Osteoblast (primary cell): ENCODE measurements around the gene LRIF1. TPM values are rescaled to one million over a fixed set of nuclear protein-coding genes. Genes with fewer than 3 reads are reported as not detected.
"Not testable (repeated sequence)": the region's sequence is repeated elsewhere in the genome, so short reads cannot be mapped to it uniquely, and the experiment has no call there.

Experiments
- DNase-seq: peaks from one replicate; pipeline ENCODE4 v3.0.0; 2011; ENCODE audit warnings: low spot score, mixed read lengths; ENCODE audit not compliant: insufficient read length; ENCODE audit errors: missing footprints
- H2AFZ ChIP-seq: 2 replicates; pipeline ENCODE4 v1.6.0; 2011; ENCODE audit warnings: mild to moderate bottlenecking, low read length
- H3K27ac ChIP-seq: 2 replicates; pipeline ENCODE4 v1.5.1; 2011; ENCODE audit warnings: mild to moderate bottlenecking, low read depth, low read length, moderate library complexity
- H3K27me3 ChIP-seq: 2 replicates; pipeline ENCODE4 v1.6.0; 2012; ENCODE audit warnings: mild to moderate bottlenecking, control low read depth, inconsistent platforms, low read length, moderate library complexity; ENCODE audit not compliant: insufficient read depth
- H3K36me3 ChIP-seq: 2 replicates; pipeline ENCODE4 v1.5.1; 2011; ENCODE audit warnings: mild to moderate bottlenecking, low read length, control low read depth, moderate library complexity; ENCODE audit not compliant: insufficient read depth
- H3K4me1 ChIP-seq: 2 replicates; pipeline ENCODE4 v1.5.1; 2011; ENCODE audit warnings: mild to moderate bottlenecking, low read length, control low read depth, moderate library complexity; ENCODE audit not compliant: insufficient read depth
- H3K4me2 ChIP-seq: 2 replicates; pipeline ENCODE4 v1.6.0; 2011; ENCODE audit warnings: mild to moderate bottlenecking, low read length; ENCODE audit not compliant: insufficient read depth
- H3K4me3 ChIP-seq: fragments of 200-600 bp; sonication (generic); 3 replicates; pipeline ENCODE4 v1.5.1; 2012; ENCODE audit warnings: mild to moderate bottlenecking, low read length, inconsistent platforms; ENCODE audit not compliant: insufficient read depth
- H3K79me2 ChIP-seq: 2 replicates; pipeline ENCODE4 v1.6.0; 2012; ENCODE audit warnings: mild to moderate bottlenecking, low read length, control low read depth, inconsistent platforms; ENCODE audit not compliant: insufficient read depth
- H3K9me3 ChIP-seq: 2 replicates; pipeline ENCODE4 v1.5.1; 2011; ENCODE audit warnings: low read depth, low read length, control low read depth
- H4K20me1 ChIP-seq: 2 replicates; pipeline ENCODE4 v1.6.0; 2012; ENCODE audit warnings: mild to moderate bottlenecking, low read length, control low read depth; ENCODE audit not compliant: insufficient read depth
- CTCF ChIP-seq: IDR thresholded peaks from 2 replicates; pipeline ENCODE4 v1.5.1; 2011; ENCODE audit warnings: mild to moderate bottlenecking, low read depth, low read length, moderate library complexity; ENCODE audit errors: extremely low read depth
- total RNA-seq: library from RNA; depleted of rRNA; stranded (reverse); fragments of >200 nt; gene quantifications from 2 replicates; pipeline ENCODE4 v1.2.3, GENCODE V29; 2012

LRIF1 gene
- total RNA-seq, 1 donor: 10.5 TPM

DNA sequence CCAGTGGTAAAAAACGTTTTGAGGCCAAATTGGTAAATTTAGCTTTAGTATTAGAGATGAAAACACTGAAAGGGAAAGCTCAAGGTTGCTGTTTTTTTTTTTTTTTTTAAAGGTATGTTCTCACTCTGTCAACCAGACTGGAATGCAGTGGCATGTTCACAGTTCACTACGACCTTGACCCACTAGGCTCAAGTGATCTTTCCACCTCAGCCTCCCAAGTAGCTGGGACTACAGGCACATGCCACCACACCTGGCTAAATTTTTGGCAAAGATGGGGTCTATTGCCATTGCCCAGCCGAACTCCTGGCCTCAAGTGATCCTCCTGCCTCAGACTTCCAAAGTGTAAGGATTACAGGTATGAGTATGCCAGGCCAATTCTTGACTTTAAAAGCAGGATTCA lies 18.9 kb downstream of the LRIF1 start:
- no peak overlapping the region for H3K4me2 ChIP-seq
- peaks cover 10% of the 10 kb centered on the region for H3K36me3 ChIP-seq
- no peaks in the 10 kb centered on the region for H3K27me3 ChIP-seq
- no peak overlapping the region for H3K4me3 ChIP-seq
- no peaks in the 10 kb centered on the region for H4K20me1 ChIP-seq
- no peak overlapping the region for H3K27ac ChIP-seq
- H3K79me2 ChIP-seq: no peaks in the 10 kb centered on the region
- no peak overlapping the region for H2AFZ ChIP-seq
- TF ChIP-seq CTCF: no peak
- DNase-seq: no peak
- H3K4me1 ChIP-seq: no peaks in the 10 kb centered on the region
- no peaks in the 10 kb centered on the region for H3K9me3 ChIP-seq

DNA sequence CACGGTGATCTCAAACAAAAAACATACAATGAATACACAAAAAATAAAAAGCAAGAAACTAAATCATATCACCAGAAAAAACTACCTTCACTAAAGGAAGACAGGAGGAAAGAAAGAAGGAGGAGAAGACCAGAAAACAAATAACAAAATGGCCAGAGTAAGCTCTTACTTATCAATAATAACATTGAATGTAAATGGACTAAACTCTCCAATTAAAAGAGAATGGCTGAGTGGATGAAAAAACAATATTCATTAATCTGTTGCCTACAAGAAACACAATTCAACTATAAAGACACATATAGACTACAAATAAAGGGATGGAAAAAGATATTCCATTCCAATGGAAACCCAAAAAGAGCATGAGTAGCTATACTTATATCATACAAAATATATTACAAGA lies 27.2 kb downstream of the LRIF1 start:
- TF ChIP-seq CTCF: no peak
- Histone ChIP-seq H3K27me3 (no peaks in the 10 kb centered on the region), H3K4me2 (no peak overlapping the region), H3K4me3 (no peak overlapping the region), H3K9me3 (no peaks in the 10 kb centered on the region), H3K36me3 (no peaks in the 10 kb centered on the region), H3K4me1 (no peaks in the 10 kb centered on the region), H3K79me2 (no peaks in the 10 kb centered on the region), H3K27ac (no peak overlapping the region), H2AFZ (no peak overlapping the region), H4K20me1 (no peaks in the 10 kb centered on the region)
- DNase-seq: no peak

GRCh38 chr1:110931097-110931496 lies 32.6 kb downstream of the LRIF1 start:
- H3K4me1 ChIP-seq, H4K20me1 ChIP-seq, H3K4me2 ChIP-seq, H2AFZ ChIP-seq, H3K4me3 ChIP-seq, DNase-seq, H3K27me3 ChIP-seq, H3K79me2 ChIP-seq, H3K27ac ChIP-seq, H3K36me3 ChIP-seq, H3K9me3 ChIP-seq: not testable (repeated sequence)

DNA sequence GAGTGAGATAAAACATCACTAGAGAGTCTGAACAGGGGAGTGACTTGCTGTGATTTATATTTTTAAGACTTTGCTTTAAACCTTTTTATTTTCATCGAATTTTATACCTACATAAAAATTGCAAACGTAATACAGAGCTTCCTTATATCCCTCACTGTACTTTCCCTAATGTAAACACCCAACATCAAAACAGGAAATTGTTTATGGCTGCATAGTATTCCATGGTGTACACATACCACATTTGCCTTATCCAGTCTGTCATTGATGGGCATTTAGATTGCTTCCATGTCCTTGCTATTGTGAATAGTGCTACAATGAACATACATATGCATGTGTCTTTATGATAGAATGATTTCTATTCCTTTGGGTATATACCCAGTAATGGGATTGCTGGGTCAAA lies 34.8 kb downstream of the LRIF1 start:
- no peaks in the 10 kb centered on the region for H3K36me3 ChIP-seq
- H3K4me2 ChIP-seq: no peak overlapping the region
- H4K20me1 ChIP-seq: no peaks in the 10 kb centered on the region
- H3K27ac ChIP-seq: no peak overlapping the region
- no peaks in the 10 kb centered on the region for H3K79me2 ChIP-seq
- no peaks in the 10 kb centered on the region for H3K27me3 ChIP-seq
- no peak overlapping the region for H2AFZ ChIP-seq
- no peak overlapping the region for H3K4me3 ChIP-seq
- no peak for DNase-seq
- H3K9me3 ChIP-seq: no peaks in the 10 kb centered on the region
- TF ChIP-seq CTCF: no peak
- H3K4me1 ChIP-seq: no peaks in the 10 kb centered on the region

GRCh38 chr1:110928191-110928590 lies 35.5 kb downstream of the LRIF1 start:
- H3K4me1 ChIP-seq: no peaks in the 10 kb centered on the region
- H3K9me3 ChIP-seq: no peaks in the 10 kb centered on the region
- no peaks in the 10 kb centered on the region for H3K79me2 ChIP-seq
- H4K20me1 ChIP-seq: no peaks in the 10 kb centered on the region
- TF ChIP-seq CTCF: no peak
- H3K27me3 ChIP-seq: no peaks in the 10 kb centered on the region
- no peak overlapping the region for H3K4me3 ChIP-seq
- no peak overlapping the region for H3K4me2 ChIP-seq
- no peak overlapping the region for H3K27ac ChIP-seq
- no peaks in the 10 kb centered on the region for H3K36me3 ChIP-seq
- H2AFZ ChIP-seq: no peak overlapping the region
- no peak for DNase-seq
